Epithelial cell of proximal tubule (primary cell): Measurements from ENCODE around the gene C1orf167. TPM values are rescaled to one million over a fixed set of nuclear protein-coding genes. Genes with fewer than 3 reads are reported as not detected.

Experiments
- DNase-seq: peaks from one replicate; pipeline ENCODE4 v3.0.0-alpha.2; 2011; ENCODE audit warnings: low read depth
- H3K4me3 ChIP-seq: 2 replicates; pipeline ENCODE4 v1.5.1; 2011; ENCODE audit warnings: low read depth, mild to moderate bottlenecking, low read length
- total RNA-seq: library from RNA; depleted of rRNA; stranded (reverse); fragments of >200 nt; gene quantifications from 2 replicates; pipeline ENCODE4 v1.2.3, GENCODE V29; 2015
- TF ChIP-seq, protein P1 (sequence below): conservative IDR thresholded peaks from 2 replicates; pipeline ENCODE4 v1.5.1; 2012; ENCODE audit warnings: low read depth, mild to moderate bottlenecking, low read length

C1orf167 gene
- total RNA-seq, 1 donor from 2014 or later: not detected

DNA sequence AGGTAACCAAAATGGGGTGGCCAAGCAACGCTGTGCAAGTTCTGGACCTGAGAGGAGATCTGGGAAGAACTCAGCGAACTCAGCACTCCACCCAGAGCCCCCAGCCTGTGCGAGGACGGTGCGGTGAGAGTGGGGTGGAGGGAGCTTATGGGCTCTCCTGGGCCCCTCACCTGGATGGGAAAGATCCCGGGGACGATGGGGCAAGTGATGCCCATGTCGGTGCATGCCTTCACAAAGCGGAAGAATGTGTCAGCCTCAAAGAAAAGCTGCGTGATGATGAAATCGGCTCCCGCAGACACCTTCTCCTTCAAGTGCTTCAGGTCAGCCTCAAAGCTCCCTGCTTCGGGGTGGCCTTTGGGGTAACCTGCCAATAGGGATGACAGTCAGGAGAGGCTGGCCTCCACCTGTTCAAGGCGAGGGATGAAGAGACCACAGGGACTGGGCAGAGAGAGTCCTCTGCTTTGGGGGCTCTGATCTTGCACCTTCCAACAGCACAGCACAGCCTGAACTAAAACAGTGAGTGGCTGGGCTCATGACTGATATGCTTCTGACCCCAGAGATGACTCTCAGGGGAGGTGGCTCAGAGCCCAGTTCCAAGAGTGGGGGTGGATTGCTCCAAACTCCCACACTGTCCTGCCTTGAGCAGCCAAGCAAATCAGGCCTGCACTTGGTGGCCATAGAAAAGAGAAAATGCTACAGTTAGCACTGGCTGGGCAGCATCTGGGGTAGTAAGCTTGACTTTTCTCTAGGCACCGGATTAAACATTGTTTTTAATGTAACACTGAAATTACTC, 34.2 kb downstream of the C1orf167 start:
- DNase-seq: peak; percentile 80
- H3K4me3 ChIP-seq: no peak overlapping the region
- TF ChIP-seq, protein P1, sequence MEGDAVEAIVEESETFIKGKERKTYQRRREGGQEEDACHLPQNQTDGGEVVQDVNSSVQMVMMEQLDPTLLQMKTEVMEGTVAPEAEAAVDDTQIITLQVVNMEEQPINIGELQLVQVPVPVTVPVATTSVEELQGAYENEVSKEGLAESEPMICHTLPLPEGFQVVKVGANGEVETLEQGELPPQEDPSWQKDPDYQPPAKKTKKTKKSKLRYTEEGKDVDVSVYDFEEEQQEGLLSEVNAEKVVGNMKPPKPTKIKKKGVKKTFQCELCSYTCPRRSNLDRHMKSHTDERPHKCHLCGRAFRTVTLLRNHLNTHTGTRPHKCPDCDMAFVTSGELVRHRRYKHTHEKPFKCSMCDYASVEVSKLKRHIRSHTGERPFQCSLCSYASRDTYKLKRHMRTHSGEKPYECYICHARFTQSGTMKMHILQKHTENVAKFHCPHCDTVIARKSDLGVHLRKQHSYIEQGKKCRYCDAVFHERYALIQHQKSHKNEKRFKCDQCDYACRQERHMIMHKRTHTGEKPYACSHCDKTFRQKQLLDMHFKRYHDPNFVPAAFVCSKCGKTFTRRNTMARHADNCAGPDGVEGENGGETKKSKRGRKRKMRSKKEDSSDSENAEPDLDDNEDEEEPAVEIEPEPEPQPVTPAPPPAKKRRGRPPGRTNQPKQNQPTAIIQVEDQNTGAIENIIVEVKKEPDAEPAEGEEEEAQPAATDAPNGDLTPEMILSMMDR: no peak

- DNase-seq: peak; percentile 91
- TF ChIP-seq, protein P1: no peak
- no peak overlapping the region for H3K4me3 ChIP-seq
These were observed 35.7 kb downstream of the C1orf167 start for GRCh38 chr1:11797525-11798216.

DNA sequence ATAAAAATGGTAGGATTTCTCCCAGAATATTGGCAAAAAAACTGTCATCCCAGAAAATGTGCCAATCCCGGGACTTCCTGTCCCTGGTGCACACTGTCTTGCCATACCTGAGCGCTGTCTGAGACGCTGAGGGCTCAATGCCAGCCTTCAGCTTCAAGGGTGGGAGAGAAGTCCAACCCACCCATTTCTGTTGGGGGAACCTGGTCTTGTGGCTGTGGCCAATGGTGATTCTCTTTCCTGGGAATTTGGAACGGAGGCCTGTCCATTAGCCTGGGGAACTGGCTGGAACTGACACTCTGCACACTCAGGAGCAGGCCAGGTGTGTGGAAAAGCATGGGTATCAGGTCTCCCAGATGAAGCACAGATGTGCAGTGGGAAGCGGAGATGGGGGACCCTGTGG, 37.1 kb downstream of the C1orf167 start:
- no peak overlapping the region for H3K4me3 ChIP-seq
- DNase-seq: no peak
- TF ChIP-seq, protein P1: no peak

DNA sequence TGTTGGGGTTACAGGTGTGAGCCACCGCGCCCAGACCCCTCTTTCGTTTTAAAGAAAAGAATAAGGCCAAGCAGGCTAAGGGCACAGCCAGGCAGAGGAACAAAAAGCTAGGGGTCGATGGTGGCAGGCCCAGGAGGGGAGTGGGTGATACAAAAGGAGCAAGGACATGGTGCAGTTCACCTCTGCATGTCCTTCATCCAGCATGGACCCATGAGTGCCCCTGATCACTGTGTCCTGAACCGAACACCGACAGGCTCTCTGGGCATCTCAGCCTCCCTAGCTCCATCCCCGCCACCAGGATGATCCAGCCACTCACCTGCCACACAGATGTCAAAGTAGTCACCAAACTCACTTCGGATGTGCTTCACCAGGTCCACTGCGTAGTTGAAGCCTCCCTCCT, 37.9 kb downstream of the C1orf167 start:
- H3K4me3 ChIP-seq: no peak overlapping the region
- DNase-seq: no peak
- TF ChIP-seq, protein P1: no peak

DNA sequence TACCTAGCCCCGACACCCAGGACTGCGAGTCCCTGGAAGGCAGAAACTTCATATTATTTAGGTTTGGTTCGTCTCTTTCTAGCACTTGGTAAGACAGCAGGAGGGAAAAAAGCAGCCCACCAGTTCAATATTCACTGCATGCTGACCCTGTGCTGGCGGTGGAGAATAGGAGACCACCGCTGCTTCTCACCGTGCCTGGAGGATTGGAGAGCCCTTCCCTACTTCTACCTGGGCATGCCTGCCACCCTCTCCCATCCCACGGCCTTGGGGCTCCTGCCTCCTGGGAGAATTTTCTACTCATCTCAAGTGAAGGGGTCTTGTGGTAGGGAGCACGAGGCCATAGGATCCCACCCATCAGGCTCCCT, 38.4 kb downstream of the C1orf167 start:
- DNase-seq: no peak
- TF ChIP-seq, protein P1: no peak
- H3K4me3 ChIP-seq: no peak overlapping the region

DNA sequence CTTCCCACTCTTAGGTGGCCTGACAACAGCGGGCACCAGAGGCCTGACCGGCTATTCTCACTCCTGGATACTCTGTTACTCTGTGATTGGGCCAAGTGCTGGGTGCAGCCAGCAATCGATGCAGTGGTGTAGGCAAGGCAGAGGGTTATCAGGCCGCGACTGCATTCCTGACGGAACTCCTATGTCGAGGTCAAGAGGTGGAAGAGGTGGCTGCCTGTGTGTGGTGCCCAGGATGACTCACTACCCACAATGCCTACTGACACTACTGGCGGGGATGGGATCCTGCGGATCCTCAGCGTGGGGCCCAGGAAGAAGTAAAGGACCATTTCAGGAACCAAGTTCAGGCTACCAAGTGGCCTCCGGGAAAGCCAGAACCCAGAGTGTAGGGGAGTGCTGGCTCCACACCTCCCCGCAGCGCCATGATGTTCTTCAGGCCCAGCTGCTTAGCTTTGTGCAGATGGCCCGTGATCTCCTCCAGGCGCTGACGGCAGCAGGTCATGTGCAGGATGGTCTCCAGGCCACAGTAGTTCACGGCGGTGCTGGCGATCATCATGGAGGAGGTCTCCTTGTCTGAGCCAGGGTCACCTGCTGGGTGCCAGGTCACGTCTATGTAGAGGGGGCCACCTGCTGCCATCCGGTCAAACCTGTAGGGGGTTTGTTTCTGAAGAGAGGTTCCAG, 38.9 kb downstream of the C1orf167 start:
- DNase-seq: no peak
- H3K4me3 ChIP-seq: peak overlapping the region; percentile 70
- TF ChIP-seq, protein P1: no peak
